Suprapubic skin (tissue), 4 donors: ENCODE data around the gene DIAPH1.

ENCODE experiments used
- POLR2A ChIP-seq, 2 donors: fragments of 450-650 bp; IDR thresholded peaks; one replicate each; pipeline ENCODE4 v1.6.1; 2017; ENCODE audit warnings: antibody characterized with exemption in 2 of 2, mild to moderate bottlenecking in 2 of 2, moderate library complexity in 2 of 2
- POLR2AphosphoS5 ChIP-seq, 3 donors: sonication (generic); formaldehyde crosslinking; IDR thresholded peaks; one replicate each; pipeline ENCODE4 v1.6.1; 2017; ENCODE audit warnings: antibody characterized with exemption in 3 of 3
- TF ChIP-seq, protein P1 (sequence below), 2 donors: fragments of 200-600 bp in 1 of 2; fragments of 450-650 bp in 1 of 2; sonication (generic) in 1 of 2; IDR thresholded peaks; one replicate each; pipeline ENCODE4 v1.5.1; 2016 to 2019; ENCODE audit warnings: antibody characterized with exemption in 2 of 2, mild to moderate bottlenecking in 1 of 2, moderate library complexity in 1 of 2

- TF ChIP-seq, protein P1, sequence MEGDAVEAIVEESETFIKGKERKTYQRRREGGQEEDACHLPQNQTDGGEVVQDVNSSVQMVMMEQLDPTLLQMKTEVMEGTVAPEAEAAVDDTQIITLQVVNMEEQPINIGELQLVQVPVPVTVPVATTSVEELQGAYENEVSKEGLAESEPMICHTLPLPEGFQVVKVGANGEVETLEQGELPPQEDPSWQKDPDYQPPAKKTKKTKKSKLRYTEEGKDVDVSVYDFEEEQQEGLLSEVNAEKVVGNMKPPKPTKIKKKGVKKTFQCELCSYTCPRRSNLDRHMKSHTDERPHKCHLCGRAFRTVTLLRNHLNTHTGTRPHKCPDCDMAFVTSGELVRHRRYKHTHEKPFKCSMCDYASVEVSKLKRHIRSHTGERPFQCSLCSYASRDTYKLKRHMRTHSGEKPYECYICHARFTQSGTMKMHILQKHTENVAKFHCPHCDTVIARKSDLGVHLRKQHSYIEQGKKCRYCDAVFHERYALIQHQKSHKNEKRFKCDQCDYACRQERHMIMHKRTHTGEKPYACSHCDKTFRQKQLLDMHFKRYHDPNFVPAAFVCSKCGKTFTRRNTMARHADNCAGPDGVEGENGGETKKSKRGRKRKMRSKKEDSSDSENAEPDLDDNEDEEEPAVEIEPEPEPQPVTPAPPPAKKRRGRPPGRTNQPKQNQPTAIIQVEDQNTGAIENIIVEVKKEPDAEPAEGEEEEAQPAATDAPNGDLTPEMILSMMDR (IDR thresholded peaks at IDR 0.05) = no peak
- TF ChIP-seq POLR2AphosphoS5 (IDR thresholded peaks at IDR 0.05) = no peak
- no peak for TF ChIP-seq POLR2A (IDR thresholded peaks at IDR 0.05)
These were observed 18.4 kb upstream of the DIAPH1 start for GRCh38 chr5:141637123-141637766.
